ENCODE data around the gene FILIP1L.

Gene FILIP1L

GRCh38 chr3:100114413-100115030 is at the start of gene FILIP1L:
FILIP1L (minus strand) TSS chr3:100114501.
- DNase-seq (ENCODE audit: low read depth, low spot score) = no peak

DNA sequence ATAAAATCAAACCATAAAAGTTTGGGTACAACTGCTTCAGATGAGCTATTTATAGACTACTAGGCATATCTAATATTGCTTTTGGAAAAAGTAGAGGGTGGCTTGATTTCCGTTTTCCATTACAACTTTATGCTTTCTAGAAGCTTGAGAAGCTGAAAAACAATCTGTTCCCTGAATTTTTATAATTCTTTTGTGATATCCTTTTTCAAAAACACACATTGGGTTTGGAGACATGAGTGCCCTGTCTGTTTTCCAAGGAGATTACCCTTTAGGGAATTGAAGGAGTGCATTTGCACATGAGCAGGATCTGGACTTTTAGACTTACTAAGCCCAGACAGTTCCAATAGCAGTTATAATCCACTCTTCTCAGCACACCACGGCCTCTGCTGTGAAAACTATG is 49.5 kb upstream of the FILIP1L start:
- DNase-seq (ENCODE audit: low read depth, low spot score) = no peak

DNA sequence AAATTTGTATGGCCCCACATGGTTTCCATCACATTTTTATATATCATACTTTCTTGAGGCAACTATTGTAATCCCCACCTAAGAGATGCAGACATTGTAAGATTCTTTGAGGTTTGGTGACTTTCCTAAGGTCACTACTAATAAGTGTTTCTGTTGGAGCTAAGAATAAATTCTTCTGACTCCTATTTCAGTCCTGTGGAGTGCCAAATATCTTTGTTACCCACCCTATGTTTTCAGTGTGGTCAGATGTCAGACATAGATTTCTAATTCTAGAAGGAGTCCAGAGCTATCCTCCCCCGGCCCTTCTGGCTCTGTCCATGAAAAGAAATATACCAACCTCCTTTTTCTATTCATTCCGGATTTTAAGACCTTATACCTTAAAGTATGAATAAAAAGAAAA is 46.2 kb upstream of the FILIP1L start:
- DNase-seq (ENCODE audit: low read depth, low spot score) = no peak

GRCh38 chr3:100159331-100160153 is 45.2 kb upstream of the FILIP1L start:
- DNase-seq (ENCODE audit: low read depth, low spot score) = no peak

- no peak for DNase-seq (ENCODE audit: low read depth, low spot score)
Measured at GRCh38 chr3:100158918-100159330, 44.6 kb upstream of the FILIP1L start.

DNA sequence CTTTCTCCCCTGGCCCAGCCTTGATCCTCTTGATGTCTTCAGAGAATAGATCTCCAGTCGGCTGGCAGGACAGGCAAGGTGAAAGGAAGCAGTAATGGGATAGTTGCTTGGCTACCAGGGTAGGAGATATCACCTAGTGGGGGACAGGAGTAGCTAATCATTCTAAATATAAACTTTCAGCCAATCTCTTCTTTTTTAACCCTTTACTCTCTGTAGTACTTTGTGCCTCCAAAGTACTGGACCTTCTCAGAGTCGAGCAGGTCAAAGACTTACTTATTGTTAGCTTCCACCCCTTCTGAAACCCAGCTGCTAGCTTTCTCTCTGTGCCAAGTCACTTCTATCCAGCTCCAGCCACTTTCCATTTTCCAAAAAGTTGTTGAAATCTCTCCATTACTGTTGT is 43.4 kb upstream of the FILIP1L start:
- DNase-seq (ENCODE audit: low read depth, low spot score) = no peak

- DNase-seq (ENCODE audit: low read depth, low spot score) = no peak
Measured at GRCh38 chr3:100155590-100155989, 41.3 kb upstream of the FILIP1L start.

- DNase-seq (ENCODE audit: low read depth, low spot score) = no peak
Measured at GRCh38 chr3:100155128-100155527, 40.8 kb upstream of the FILIP1L start.

DNA sequence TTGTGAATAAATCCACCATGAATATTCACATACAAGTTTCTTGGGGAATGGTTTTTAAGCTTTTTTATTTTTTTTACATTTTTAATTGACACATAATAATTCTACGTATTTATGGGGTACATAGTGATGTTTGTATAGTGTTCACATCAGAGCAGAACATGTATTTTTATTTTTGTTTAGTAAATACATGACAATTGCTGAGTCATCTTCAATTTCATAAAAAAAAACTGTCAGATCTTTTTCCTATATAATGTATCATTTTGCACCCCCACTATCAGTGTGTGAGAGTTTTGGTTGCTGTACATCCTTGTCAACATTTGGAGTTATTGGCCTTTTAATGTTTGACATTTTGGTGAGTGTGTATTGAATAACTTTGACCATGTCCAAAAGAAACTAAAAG is 39.9 kb upstream of the FILIP1L start:
- no peak for DNase-seq (ENCODE audit: low read depth, low spot score)

- no peak for DNase-seq (ENCODE audit: low read depth, low spot score)
Measured at GRCh38 chr3:100151024-100151707, 36.9 kb upstream of the FILIP1L start.

DNA sequence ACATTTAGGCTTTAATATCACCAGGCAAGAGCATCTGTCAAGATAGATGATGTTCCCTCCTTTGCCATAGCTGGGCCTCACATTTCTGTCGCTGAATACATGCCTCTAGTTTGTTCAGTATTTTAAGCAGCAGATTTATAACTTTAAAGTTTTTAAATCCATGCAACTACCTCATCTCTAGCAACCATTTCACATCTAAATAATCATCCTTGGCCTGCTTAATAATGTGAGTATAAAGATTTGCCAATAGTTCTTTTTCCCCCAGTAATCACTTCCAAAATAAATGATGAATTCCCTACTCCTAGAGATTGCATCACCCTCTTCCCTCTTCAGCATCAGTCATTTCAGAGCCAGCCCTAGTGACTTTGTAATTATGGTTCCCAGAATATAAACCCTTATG is 36.2 kb upstream of the FILIP1L start:
- DNase-seq (ENCODE audit: low read depth, low spot score) = no peak

DNA sequence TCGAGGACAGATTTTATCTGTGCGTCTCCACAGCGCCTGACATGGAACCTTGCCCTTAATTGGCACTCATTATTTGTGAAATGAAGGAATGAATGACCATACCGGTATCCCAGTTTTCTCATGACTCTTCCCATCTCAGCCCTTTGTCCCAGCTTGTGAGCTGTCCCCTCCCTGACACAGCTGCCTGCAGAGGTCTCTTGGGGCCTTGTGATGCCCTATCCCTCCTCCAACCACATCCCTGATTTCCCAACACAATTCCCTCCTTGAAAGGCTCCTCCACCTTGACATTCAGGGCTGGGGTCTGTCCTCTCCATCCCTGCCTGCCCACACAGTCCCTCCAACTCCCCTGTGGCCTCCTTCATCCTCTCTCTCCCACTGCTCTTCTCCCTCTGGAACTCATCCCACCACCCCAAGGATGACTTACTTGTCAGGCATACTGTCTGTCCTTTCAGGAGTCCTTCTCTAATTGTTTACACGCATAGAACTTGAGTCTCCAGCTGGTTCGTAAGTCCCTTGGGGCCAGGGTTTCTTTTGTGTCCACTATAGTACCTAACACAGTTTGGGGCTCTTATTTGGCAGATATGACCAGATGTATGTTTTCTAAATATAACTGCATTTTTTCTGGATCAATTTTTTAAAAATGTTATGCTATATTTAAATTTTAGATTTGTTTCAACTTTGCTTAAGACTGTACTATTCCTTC is 35.6 kb upstream of the FILIP1L start:
- no peak for DNase-seq (ENCODE audit: low read depth, low spot score)

DNA sequence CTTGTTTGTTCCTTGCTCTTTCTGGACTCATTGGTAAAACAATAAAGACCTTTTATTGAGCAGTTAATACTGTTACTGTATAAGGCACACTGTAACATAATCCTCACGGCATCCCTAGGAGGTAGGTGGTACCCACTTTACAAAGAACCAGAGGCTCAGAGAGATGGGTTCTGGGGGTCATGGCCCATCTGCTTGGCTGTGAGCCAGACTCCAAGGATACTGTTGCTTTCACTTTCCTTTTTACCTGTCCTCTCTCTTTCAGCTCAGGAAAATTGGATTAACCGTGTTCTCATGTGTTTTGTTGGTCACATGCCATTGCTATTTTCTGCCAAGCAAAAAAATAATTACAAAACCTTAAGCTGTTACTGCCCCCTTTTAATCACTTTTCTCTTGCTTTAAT is 34.8 kb upstream of the FILIP1L start:
- no peak for DNase-seq (ENCODE audit: low read depth, low spot score)

- DNase-seq (ENCODE audit: low read depth, low spot score) = no peak
Measured at GRCh38 chr3:100144255-100144866, 30.1 kb upstream of the FILIP1L start.

DNA sequence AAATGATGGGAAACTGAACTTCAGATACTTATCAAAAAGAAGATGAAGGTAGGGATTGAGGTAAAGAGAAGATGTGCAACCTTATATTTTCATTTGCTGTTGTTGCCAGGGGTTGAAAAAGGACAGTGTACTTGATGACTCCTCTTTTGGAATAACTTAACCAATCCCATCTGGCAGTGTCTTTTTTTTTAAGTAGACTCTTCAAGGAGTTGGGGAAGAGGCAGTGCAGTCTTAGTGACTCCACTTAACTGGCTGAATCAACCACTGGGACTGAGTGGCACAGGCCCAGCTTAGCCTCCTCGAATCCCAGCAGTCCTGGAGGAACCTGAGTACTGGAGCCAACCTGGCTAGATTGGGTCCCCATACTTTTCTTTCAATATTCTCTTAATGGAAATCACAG is 27.3 kb upstream of the FILIP1L start:
- no peak for DNase-seq (ENCODE audit: low read depth, low spot score)

DNA sequence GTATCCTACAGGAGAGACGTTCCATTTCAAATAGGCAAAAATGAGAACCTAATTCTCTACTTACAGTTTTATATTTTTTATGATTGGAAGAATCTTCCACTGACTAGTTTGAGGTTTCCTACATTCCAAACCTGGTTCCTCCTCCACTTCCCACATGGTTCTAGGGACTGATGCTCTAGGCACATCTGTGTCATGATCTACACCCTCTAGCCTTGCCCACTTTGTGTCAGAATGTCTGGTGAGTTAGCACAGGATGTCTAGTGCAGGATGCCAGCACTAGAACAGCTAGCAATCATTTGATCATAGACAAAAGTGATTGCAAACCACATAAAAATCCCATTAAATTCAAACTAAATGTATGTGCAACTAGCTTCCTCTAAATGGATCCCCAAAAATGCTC is 26.7 kb upstream of the FILIP1L start:
- no peak for DNase-seq (ENCODE audit: low read depth, low spot score)

GRCh38 chr3:100136921-100137320 is 22.6 kb upstream of the FILIP1L start:
- peak; percentile 20 for DNase-seq (ENCODE audit: low read depth, low spot score)

- DNase-seq (ENCODE audit: low read depth, low spot score) = no peak
Measured at GRCh38 chr3:100131241-100131640, 16.9 kb upstream of the FILIP1L start.

DNA sequence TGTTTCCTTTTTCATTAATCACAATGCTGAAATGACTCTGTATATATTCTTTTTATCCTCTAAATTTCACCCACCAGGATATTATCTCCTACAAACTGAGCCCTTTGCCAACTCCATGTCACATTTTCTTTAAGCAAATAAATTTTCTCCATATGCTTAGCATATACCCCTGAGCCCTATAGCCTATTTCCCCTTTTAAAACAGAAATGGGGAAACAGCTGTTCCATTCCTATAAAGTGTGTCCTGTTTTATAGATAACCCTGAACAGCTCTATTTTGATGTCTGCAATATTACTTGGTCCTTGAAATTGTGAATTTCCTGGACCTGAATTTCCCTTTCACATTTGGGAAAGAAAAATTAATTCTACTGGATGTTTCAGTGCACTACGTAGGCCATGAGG is 15.6 kb upstream of the FILIP1L start:
- DNase-seq (ENCODE audit: low read depth, low spot score) = no peak

DNA sequence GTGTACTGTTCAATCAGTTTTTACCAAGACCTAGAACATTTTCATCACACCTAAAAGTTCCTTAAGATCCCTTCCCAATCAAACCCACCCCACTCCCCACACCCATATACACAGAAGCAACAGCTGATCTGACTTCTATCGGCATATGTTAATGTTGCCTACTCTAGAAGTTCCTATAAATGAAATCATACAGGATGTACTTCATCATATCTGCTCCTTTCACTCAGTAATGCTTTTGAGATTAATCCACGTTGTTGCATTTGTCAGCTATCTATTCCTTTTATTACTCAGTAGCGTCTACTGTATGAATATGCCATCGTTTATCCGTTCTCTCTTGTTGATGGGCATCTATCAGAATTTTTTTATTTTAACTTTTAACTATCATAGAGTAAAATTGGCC is 14.3 kb upstream of the FILIP1L start:
- DNase-seq (ENCODE audit: low read depth, low spot score) = no peak

- no peak for DNase-seq (ENCODE audit: low read depth, low spot score)
Measured at GRCh38 chr3:100127792-100128191, 13.5 kb upstream of the FILIP1L start.
